ENCODE measurements around the gene RSRC1.
"Not testable (repeated sequence)": the region's sequence is repeated elsewhere in the genome, so short reads cannot be mapped to it uniquely, and the experiment has no call there.

RSRC1 gene

GRCh38 chr3:158479051-158479450, 369.2 kb downstream of the RSRC1 start:
- peak; percentile 85 for FAIRE-seq

DNA sequence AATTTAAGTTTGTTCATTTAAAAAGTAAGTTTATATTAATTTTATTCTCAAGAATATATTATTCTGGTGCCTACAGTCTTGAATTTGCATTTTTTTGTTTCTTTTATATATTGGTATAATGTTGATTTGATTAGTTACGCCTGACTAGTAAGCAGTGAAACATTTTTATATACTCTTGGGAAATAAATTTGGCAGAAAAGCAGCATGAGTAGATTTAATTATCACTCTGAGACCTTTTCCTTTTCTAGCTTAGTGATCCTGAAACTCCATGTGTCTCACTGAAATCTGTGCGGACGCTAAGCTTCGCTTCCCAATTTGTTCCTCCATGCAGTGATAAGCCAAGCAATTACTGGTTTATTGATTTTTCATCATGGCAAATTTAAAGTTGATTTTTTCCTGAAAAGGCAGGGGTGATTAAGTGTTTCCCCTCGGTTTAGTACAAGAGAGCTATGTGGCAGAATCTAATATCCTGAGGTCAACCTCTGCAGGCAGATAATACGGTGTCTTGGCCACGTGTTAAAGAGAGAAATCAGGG, 373.9 kb downstream of the RSRC1 start:
- FAIRE-seq = no peak

DNA sequence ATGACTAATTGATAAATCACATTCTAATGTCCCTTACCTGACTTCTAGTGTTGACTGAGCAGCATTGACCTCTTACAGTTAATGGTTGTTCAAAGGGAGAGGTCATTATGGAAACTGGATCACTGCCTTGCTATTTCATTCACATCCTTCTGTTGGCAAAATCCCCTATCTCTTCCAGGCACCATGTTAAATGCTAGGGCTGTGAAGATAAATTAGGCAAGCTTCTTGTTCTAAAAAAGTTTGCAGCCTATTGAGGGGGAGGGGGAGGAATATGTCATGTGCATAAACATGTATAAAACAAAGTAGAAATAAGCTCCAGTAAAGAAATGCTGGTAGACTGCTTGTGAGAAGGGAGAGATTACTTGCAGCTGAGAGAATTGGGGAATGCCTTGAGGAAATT, 376.3 kb downstream of the RSRC1 start:
- FAIRE-seq = no peak

GRCh38 chr3:158488670-158489069, 378.8 kb downstream of the RSRC1 start:
- no peak for FAIRE-seq

DNA sequence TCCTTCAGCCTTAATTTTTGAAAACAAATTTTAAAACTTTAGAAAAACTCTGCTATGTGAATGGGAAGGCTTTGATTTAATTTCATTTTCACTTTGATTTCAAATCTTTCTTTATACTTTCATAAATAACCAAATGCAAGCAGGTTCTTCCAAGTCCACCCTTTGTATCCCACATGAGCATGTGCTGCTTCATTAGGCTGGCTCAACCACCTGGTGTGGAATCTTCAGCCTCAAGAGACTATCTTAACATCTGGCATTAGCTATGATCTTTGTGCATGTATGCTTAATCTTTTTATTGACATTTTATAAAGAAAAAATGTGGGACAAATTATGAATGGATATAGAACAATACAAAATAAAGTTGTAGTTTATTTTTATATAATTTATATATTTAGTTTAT, 379.3 kb downstream of the RSRC1 start:
- peak; percentile 47 for FAIRE-seq

- FAIRE-seq = no peak
Observed at GRCh38 chr3:158491968-158492367, 382.1 kb downstream of the RSRC1 start.

GRCh38 chr3:158492685-158493084, 382.8 kb downstream of the RSRC1 start:
- FAIRE-seq = no peak

DNA sequence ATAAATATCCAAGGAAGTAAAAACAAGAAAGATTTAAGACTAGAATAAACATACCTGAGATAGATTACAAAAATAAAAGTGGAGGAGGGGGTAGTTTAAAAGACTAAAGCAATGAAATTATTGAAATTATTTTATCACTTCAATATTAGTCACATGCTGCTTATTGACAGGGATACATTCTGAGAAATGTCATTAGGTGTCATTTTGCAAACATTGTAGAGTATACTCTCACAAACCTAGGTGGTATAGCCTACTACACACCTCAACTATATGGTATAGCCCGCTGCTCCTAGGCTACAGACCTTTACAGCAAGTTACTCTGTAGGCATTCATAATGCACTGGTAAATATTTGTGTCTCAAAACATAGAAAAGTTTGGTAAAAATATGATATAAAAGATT, 384.0 kb downstream of the RSRC1 start:
- FAIRE-seq = no peak

GRCh38 chr3:158494673-158495072, 384.8 kb downstream of the RSRC1 start:
- FAIRE-seq = no peak

GRCh38 chr3:158495398-158495902, 385.6 kb downstream of the RSRC1 start:
- not testable (repeated sequence) for FAIRE-seq

GRCh38 chr3:158505117-158505516, 395.2 kb downstream of the RSRC1 start:
- no peak for FAIRE-seq

DNA sequence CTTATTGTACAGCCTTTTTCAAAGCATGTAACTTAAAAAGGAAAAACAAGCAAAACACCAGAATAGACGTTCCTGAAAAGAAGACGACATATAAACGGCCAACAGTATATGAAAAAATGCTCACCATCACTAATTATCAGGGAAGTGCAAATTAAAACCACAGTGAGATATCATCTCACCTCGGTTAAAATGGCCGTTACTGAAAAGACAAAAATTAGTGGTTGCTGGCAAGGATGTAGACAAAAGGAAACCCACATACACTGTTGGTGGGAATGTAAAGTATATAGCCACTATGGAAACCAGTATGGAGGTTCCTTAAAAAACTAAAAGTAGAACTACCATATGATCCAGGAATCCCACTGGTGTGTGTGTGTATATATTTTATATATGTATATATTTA, 396.6 kb downstream of the RSRC1 start:
- FAIRE-seq = no peak

GRCh38 chr3:158508481-158508880, 398.6 kb downstream of the RSRC1 start:
- no peak for FAIRE-seq

DNA sequence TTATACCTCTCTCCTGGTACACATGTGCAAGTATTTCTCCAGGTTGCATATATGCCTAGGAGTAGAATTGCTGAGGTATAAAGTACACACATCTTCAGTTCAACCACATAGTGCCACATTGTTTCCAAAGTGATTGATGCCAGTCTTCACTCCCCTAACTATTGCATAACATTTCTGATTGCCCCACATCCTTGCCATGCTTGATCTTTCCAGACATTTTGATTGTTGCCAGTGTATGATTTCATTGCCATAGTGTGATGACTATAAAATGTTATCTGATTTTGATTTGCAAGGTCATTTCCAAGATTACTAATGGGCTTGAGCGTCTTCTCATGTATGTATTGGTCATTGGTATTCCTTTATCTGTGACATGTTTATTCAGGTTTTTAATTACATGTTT, 400.0 kb downstream of the RSRC1 start:
- FAIRE-seq = no peak

- not testable (repeated sequence) for FAIRE-seq
Observed at GRCh38 chr3:158516729-158517128, 406.8 kb downstream of the RSRC1 start.

DNA sequence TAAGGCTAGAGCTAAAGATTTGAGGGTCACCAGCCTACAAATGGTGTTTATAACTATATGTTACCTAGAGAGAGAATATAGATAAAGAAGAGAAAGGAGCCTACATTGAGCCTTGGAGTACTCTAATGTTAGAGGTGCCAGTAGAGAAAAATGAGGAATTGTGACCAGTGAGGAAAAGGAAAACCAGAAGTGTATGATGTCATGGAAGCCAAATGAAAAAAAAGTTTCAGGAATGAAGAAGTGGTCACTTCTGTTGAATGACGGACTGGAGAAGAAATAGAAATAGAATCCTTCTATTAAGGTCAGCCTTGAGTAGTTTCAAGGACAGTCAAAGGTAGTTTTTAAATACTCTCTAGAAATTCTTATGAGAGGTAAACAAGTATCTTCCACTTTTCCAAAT, 409.9 kb downstream of the RSRC1 start:
- no peak for FAIRE-seq

- FAIRE-seq = no peak
Observed at GRCh38 chr3:158520433-158520832, 410.5 kb downstream of the RSRC1 start.

DNA sequence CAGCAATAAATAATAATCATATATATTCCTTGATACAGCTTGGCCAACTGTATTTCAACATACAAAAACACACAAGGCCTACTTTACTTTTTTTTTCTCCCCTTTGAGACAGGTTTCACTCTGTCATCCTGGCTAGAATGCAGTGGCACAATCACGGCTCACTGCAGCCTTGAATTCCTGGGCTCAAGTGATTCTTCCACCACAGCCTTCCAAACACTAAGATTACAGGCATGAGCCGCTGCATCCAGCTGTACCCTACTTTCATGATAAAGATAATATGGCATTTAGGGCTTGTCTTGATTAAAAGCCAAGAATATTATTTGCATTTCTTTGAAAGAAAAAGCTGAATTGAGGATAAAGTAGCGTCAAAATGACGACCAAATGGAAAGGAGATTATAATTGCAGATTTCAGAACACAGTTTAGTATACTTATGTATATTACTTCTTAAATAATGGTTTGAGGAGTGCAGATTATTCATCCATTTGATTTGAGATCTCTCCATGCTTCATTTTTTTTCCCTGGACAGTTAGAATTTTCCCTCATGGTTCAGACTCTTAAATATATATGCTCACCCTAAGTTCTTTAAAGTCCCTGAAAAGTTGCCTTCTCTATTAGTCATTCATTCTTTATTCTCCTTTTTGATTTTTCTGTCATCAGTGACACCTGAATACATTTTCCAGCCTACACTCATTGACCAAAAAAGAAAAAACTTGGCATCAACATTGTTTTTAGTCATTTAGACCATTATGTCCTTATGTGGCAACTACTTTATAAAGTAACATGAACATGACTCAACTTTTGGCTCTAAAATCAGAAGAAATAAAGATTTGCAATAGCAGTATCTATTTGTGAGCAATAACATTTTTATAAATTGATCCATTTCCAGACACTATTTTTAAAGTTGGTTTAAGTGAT, 412.6 kb downstream of the RSRC1 start:
- no peak for FAIRE-seq

- no peak for FAIRE-seq
Observed at GRCh38 chr3:158528076-158528674, 418.3 kb downstream of the RSRC1 start.

GRCh38 chr3:158531334-158531733, 421.4 kb downstream of the RSRC1 start:
- no peak for FAIRE-seq

DNA sequence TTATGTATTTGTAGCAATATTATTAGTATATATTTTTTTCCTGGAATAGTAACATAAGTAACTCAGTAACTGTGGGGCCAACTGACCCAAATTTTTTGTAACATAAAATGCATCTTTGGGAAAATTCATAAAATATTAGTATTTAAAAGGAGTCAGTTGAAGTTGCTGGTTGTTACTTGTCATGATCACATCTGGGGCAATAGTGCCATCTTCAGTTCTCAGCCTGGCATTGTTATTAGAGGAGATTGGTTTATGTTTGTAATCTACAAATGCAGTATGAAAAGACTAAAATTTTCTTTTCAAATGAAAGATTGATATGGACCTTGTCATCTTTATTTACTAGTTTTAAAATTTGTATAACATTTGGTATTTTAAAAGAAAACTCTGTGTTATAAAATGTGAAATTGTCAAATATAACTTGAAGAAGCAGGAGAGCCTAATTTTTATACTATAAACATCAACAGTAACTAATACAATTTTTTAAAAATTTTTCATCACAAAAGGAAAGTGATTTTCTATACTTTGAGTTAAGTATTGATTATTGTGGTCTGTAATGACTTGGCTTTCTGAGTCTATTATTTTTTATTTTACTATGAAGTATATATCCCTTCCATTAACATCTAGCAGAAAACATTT, 422.3 kb downstream of the RSRC1 start:
- FAIRE-seq = peak; percentile 90

- no peak for FAIRE-seq
Observed at GRCh38 chr3:158535918-158536317, 426.0 kb downstream of the RSRC1 start.

GRCh38 chr3:158539414-158540014, 429.6 kb downstream of the RSRC1 start:
- FAIRE-seq = peak; percentile 92

Measured in G401.6 (cell line).